GM12801 (cell line): Measurements from ENCODE around the gene NPW.

Experiments
- CTCF ChIP-seq: IDR thresholded peaks from one replicate; pipeline ENCODE4 v1.5.1; 2011; ENCODE audit warnings: control low read depth; ENCODE audit not compliant: insufficient read length; ENCODE audit errors: extremely low read depth

NPW gene

DNA sequence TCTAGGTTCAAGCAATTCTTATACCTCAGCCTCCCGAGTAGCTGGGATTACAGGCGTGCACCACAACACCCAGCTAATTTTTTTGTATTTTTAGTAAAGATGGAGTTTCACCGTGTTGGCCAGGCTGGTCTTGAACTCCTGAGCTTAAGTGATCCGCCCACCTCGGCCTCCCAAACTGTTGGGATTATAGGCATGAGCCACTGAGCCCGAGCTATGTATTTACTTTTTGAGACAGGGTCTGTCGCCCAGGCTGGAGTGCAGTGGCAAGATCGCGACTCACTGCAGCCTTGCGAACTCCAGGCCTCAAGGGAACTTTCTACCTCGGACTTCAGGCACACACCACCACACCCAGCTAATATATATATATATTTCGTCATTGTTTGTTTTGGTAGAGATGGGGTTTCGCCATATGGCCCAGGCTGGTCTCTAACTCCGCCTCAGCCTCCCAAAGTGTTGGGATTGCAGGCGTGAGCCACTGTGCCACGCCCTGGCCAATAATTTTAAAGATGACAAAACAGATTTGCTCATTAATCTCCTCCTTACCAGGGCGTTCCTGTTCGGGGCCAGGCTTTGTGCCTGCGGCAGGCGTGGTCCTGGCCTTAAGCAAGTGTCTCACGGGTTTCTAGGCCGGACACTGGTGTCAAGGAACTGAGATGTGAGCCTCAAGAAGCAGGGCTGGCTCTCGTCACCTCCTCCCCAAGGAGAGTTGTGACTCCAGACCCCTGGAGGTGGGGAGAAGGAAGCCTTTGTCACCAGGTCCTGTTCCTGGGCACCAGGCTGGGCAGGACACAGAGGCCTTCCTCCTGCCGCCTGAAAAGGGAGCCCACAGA lies 4.3 kb upstream of the NPW start:
- no peak for TF ChIP-seq CTCF

DNA sequence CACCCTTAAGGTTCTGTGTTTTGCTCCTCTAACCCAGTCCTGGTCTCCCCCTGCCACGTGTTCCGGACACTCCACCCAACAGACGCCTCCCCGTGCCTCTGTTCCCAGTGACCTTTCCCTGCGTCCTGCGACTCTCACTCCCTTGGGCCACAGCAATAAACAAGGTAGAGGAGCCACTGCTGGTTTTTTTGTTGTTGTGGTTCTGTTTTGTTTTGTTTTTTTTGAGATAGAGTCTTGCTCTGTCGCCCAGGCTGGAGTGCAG lies 3.7 kb upstream of the NPW start:
- TF ChIP-seq CTCF: no peak

GRCh38 chr16:2016407-2016922 lies 3.1 kb upstream of the NPW start:
- TF ChIP-seq CTCF: no peak

DNA sequence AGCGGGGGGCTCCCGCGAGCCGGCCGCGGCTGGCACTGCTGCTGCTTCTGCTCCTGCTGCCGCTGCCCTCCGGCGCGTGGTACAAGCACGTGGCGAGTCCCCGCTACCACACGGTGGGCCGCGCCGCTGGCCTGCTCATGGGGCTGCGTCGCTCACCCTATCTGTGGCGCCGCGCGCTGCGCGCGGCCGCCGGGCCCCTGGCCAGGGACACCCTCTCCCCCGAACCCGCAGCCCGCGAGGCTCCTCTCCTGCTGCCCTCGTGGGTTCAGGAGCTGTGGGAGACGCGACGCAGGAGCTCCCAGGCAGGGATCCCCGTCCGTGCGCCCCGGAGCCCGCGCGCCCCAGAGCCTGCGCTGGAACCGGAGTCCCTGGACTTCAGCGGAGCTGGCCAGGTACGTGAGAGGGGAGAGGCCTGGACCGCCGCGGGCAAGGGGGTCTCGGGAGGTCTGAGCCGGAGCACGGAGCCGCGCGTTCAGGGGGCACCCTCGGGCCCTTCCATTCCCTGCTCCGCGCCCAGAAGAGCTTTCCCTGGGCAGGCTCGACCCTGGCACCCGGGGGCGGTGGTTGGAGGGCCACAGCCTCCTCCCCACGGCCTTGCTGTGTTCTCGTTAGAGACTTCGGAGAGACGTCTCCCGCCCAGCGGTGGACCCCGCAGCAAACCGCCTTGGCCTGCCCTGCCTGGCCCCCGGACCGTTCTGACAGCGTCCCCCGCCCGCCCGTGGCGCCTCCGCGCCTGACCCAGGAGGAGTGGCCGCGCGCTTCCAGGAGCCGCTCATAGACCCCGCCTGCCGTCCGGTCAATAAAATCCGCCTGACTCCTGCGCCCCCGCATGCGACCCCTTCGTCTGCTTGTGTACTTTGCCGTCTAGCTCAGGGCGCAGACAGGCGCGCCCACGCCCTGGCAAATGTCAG lies 591 bp downstream of the NPW start:
- TF ChIP-seq CTCF: no peak

DNA sequence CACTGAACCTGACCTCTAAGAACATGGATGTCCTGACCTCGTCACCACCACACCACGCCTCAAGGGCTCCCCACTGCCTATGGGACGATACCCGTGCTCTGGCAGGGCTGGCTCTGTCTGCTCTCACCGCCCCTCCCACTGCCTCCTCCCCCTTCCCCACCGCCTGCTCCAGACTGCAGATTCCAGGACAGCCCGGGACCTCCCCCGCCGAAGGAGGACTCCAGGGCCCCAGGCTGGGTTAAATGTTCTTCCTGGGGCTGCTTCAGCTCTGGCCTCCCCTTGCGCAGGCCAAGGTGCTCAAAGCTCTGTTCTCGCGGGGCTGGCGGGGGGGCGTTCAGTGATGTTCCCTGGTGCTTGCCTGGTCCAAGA lies 3.1 kb downstream of the NPW start:
- TF ChIP-seq CTCF: no peak

- no peak for TF ChIP-seq CTCF
Observed at GRCh38 chr16:2023092-2024031, 3.8 kb downstream of the NPW start.

- TF ChIP-seq CTCF: no peak
Observed at GRCh38 chr16:2024032-2024420, 4.4 kb downstream of the NPW start.
